ENCODE measurements around the gene LRRC14B.
"Not testable (repeated sequence)": the region's sequence is repeated elsewhere in the genome, so short reads cannot be mapped to it uniquely, and the experiment has no call there.

DNA sequence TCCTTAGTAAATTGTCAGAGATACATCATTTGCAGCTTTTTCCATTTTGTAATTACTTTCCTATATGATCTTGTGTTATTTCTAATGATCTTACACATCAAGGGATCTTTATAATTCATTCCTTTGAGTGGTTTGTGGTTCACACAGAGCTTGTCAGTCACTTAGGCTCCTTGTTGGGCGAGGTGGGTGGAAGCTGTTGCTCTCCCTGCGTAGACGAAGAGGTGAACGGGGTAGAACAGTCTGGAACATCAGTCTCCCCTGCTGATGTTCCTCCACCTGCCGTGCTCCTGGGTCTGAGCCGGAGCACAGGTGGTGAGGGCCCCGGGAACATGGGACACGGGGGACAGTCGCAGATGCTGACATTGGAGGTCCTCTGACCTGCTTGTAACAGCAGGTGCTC, 44.2 kb downstream of the LRRC14B start:
- not testable (repeated sequence) for TF ChIP-seq EZH2phosphoT487 (IDR thresholded peaks at IDR 0.05; ENCODE audit: insufficient read depth, low read depth); EZH2 (IDR thresholded peaks at IDR 0.05; ENCODE audit: insufficient read depth, poor library complexity, severe bottlenecking)
